Measurements from ENCODE around the gene ICA1L.
"Not testable (repeated sequence)": the region's sequence is repeated elsewhere in the genome, so short reads cannot be mapped to it uniquely, and the experiment has no call there.

Gene ICA1L

GRCh38 chr2:202871300-202872141, at the start of gene ICA1L:
Gene ICA1L, minus strand, starts transcription at chr2:202871766. Its CDS starts 42,757 bp downstream, at chr2:202829009.
- Histone ChIP-seq H3K27me3 (replicated peaks; ENCODE audit: control insufficient read depth, insufficient read depth, low read length) (no peaks in the 10 kb centered on the region), H3K36me3 (ENCODE audit: control insufficient read depth, insufficient read depth, low read length) (no peaks in the 10 kb centered on the region), H3K4me3 (replicated peaks; ENCODE audit: low read depth, low read length) (peak within 1 kb of the TSS; percentile 68)
- DNase-seq (ENCODE audit: extremely low read depth, insufficient read length): peak; percentile 81
- peak; percentile 15 for TF ChIP-seq CTCF (IDR thresholded peaks at IDR 0.05; ENCODE audit: insufficient read depth, low read length, poor library complexity, severe bottlenecking)

- no peak for DNase-seq (ENCODE audit: extremely low read depth, insufficient read length)
- no peak for TF ChIP-seq CTCF (IDR thresholded peaks at IDR 0.05; ENCODE audit: insufficient read depth, low read length, poor library complexity, severe bottlenecking)
- Histone ChIP-seq H3K4me3 (replicated peaks; ENCODE audit: low read depth, low read length) (no peak overlapping the region), H3K27me3 (replicated peaks; ENCODE audit: control insufficient read depth, insufficient read depth, low read length) (no peaks in the 10 kb centered on the region), H3K36me3 (ENCODE audit: control insufficient read depth, insufficient read depth, low read length) (no peaks in the 10 kb centered on the region)
These were observed 47.3 kb upstream of the ICA1L start for GRCh38 chr2:202918860-202919259.

GRCh38 chr2:202912342-202913201, 41.0 kb upstream of the ICA1L start:
- peak; percentile 9 for DNase-seq (ENCODE audit: extremely low read depth, insufficient read length)
- not testable (repeated sequence) for H3K36me3 ChIP-seq (ENCODE audit: control insufficient read depth, insufficient read depth, low read length); H3K27me3 ChIP-seq (replicated peaks; ENCODE audit: control insufficient read depth, insufficient read depth, low read length)
- H3K4me3 ChIP-seq (replicated peaks; ENCODE audit: low read depth, low read length): peak overlapping the region; percentile 77

DNA sequence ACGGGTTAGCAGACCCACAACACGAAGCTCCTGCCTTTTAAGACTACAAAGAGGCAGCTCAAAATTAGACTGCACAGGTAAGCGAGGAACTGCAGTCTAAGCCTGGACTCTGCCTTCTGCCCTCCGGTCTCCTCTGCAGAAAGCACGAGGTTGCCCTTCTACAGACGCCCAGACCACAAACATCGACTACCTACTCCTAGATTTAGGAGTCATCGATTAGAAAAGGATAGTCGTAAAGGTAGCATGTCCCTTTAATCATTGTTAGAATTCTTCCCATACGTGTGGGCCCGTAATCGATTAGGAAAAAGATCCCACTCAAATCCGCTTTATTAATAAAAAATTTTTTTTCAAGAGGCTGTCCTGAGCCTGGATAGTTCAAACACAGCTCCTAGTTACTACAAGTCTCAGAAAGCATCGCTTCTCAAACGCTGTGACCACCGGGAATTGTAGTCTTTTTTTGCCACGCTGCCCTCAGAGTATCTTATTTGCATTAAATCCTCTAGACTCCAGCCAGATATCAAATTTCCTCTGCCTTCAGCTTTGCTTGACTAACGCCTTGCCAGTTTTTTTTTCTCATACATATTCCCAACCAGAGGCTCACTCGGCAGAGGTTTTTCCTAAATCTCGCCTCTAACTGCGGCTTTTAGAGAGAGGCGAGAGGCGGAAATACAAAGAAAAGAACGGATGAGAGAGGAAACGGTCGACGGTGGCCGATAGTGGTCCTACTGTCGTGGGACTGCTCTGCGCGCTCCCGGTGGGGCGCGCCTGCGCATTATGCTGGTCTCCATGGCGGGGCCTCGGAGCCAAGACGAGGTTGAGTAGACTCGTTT, 40.2 kb upstream of the ICA1L start, which contains the start of the genes CARF and WDR12:
CARF (plus strand) TSS at position 764 of the 830 bp plus-strand sequence. CDS start 29,628 bp downstream, outside the sequence.
WDR12 (minus strand) TSS at position 162 of the 830 bp plus-strand sequence. CDS start 197 bp downstream, outside the sequence.
- Histone ChIP-seq H3K27me3 (replicated peaks; ENCODE audit: control insufficient read depth, insufficient read depth, low read length) (no peaks in the 10 kb centered on the region), H3K36me3 (ENCODE audit: control insufficient read depth, insufficient read depth, low read length) (no peaks in the 10 kb centered on the region), H3K4me3 (replicated peaks; ENCODE audit: low read depth, low read length) (peak within 1 kb of the TSS; percentile 77)
- no peak for TF ChIP-seq CTCF (IDR thresholded peaks at IDR 0.05; ENCODE audit: insufficient read depth, low read length, poor library complexity, severe bottlenecking)
- peak; percentile 92 for DNase-seq (ENCODE audit: extremely low read depth, insufficient read length)

DNA sequence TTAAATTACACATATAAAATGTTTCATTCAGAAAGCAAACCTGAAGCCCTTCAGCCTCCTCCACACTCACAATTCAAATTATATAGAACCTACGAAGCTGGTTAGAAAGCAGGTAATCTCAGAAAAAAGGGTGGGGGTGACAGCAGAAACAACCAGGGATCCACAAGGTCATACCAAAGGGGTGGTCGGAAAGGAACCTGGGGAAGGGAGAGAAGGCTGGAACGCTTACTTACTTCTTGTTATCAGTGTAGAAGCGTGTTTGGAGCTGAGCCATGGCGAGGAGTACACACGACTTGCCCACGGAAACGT, 39.6 kb upstream of the ICA1L start:
- no peak for TF ChIP-seq CTCF (IDR thresholded peaks at IDR 0.05; ENCODE audit: insufficient read depth, low read length, poor library complexity, severe bottlenecking)
- no peak for DNase-seq (ENCODE audit: extremely low read depth, insufficient read length)
- H3K36me3 ChIP-seq (ENCODE audit: control insufficient read depth, insufficient read depth, low read length): no peaks in the 10 kb centered on the region

More for the DNA sequence above, 39.6 kb upstream of the ICA1L start:
- no peaks in the 10 kb centered on the region for H3K27me3 ChIP-seq (replicated peaks; ENCODE audit: control insufficient read depth, insufficient read depth, low read length)
- H3K4me3 ChIP-seq (replicated peaks; ENCODE audit: low read depth, low read length): peak overlapping the region; percentile 77
